ENCODE measurements around the gene FAM221B. TPM values are rescaled to one million over a fixed set of nuclear protein-coding genes. Genes with fewer than 3 reads are reported as not detected.

The FAM221B gene
- total RNA-seq, 4 donors from 2014 or later = not detected

GRCh38 chr9:35829764-35830096, 1.2 kb upstream of the FAM221B start:
- no peak for TF ChIP-seq POLR2A (IDR thresholded peaks at IDR 0.05; ENCODE audit: low read depth)
- Histone ChIP-seq H3K27me3 (no peaks in the 10 kb centered on the region), H3K9me3 (no peaks in the 10 kb centered on the region), H3K27ac (replicated peaks in 1 of 4) (peak overlapping the region; percentile 85 to 98 (median 96)), H3K4me1 (peaks cover 35 to 72% (median 56%) of the 10 kb centered on the region in 4 donors), H3K4me3 (peak overlapping the region; percentile 66 to 91 (median 80)), H3K36me3 (peaks cover 0 to 5% (median 0%) of the 10 kb centered on the region in 4 donors)
- 19% methylated on average over 2 of the region's 2 CpGs for WGBS
- DNase-seq (ENCODE audit: extremely low spot score) = no peak
- intact Hi-C loops (cut with DNase I) = no loop called here

- Histone ChIP-seq H3K36me3 (peaks cover 0 to under 1% (median 0%) of the 10 kb centered on the region in 4 donors), H3K27ac (replicated peaks in 1 of 4) (peak within 1 kb of the TSS; percentile 85 to 98 (median 96)), H3K27me3 (no peaks in the 10 kb centered on the region), H3K4me3 (peak within 1 kb of the TSS; percentile 66 to 91 (median 80)), H3K9me3 (no peaks in the 10 kb centered on the region), H3K4me1 (peaks cover 33 to 70% (median 54%) of the 10 kb centered on the region in 4 donors)
- 0% methylated on average over 8 of the region's 53 CpGs for WGBS
- TF ChIP-seq CTCF (IDR thresholded peaks at IDR 0.05) = no peak
- TF ChIP-seq POLR2A (IDR thresholded peaks at IDR 0.05; ENCODE audit: low read depth) = peak; percentile 26
- TF ChIP-seq POLR2AphosphoS5 (IDR thresholded peaks at IDR 0.05) = peak; percentile 60 to 79
- intact Hi-C loops (cut with DNase I) = no loop called here
- DNase-seq (ENCODE audit: extremely low spot score) = peak; percentile 99
These were observed 692 bp upstream of the FAM221B start, which contains the start of gene TMEM8B for GRCh38 chr9:35829084-35829763. Gene TMEM8B (plus strand): TSS chr9:35829228. CDS start chr9:35829448, 220 bp downstream.

- WGBS = 65% methylated on average over 3 of the region's 3 CpGs
- H3K4me3 ChIP-seq = no peak overlapping the region
- peak overlapping the region; percentile 35 to 85 (median 48) for H3K27ac ChIP-seq (replicated peaks in 1 of 4)
- intact Hi-C loops (cut with DNase I) = loop anchor here (2.0 kb wide), 2 partner anchors 37 to 55 kb away; partner anchors contain the start of gene NPR2
- H3K4me1 ChIP-seq = peaks cover 20 to 53% (median 42%) of the 10 kb centered on the region in 4 donors
- H3K9me3 ChIP-seq = no peaks in the 10 kb centered on the region
- no peak for DNase-seq (ENCODE audit: extremely low spot score)
- TF ChIP-seq EP300 (IDR thresholded peaks at IDR 0.05) (no peak), CTCF (IDR thresholded peaks at IDR 0.05) (no peak), POLR2AphosphoS5 (IDR thresholded peaks at IDR 0.05) (peak in 1 of 2 donors; percentile 46), POLR2A (IDR thresholded peaks at IDR 0.05; ENCODE audit: low read depth) (no peak)
- no peaks in the 10 kb centered on the region for H3K27me3 ChIP-seq
- H3K36me3 ChIP-seq = no peaks in the 10 kb centered on the region
These were observed 1.0 kb downstream of the FAM221B start for GRCh38 chr9:35827486-35827885.

- Histone ChIP-seq H3K4me1 (peaks cover 20 to 42% (median 32%) of the 10 kb centered on the region in 4 donors), H3K4me3 (no peak overlapping the region), H3K9me3 (no peaks in the 10 kb centered on the region), H3K27me3 (no peaks in the 10 kb centered on the region), H3K27ac (replicated peaks in 1 of 4) (no peak overlapping the region), H3K36me3 (no peaks in the 10 kb centered on the region)
- TF ChIP-seq CTCF (IDR thresholded peaks at IDR 0.05) = peak; percentile 77 to 86 (median 86)
- no peak for TF ChIP-seq POLR2A (IDR thresholded peaks at IDR 0.05; ENCODE audit: low read depth)
- no peak for TF ChIP-seq EP300 (IDR thresholded peaks at IDR 0.05)
- TF ChIP-seq POLR2AphosphoS5 (IDR thresholded peaks at IDR 0.05) = peak in 1 of 2 donors; percentile 22
- WGBS = 44% methylated on average over 4 of the region's 4 CpGs
- DNase-seq (ENCODE audit: extremely low spot score) = no peak
- intact Hi-C loops (cut with DNase I) = loop anchor here (2.0 kb wide), 2 partner anchors 35 to 57 kb away; partner anchors contain the start of gene NPR2
These were observed 2.3 kb downstream of the FAM221B start for GRCh38 chr9:35826071-35826701.

GRCh38 chr9:35822926-35823325, 5.6 kb downstream of the FAM221B start:
- no peaks in the 10 kb centered on the region for H3K27me3 ChIP-seq
- no peak overlapping the region for H3K27ac ChIP-seq (replicated peaks in 1 of 4)
- H3K9me3 ChIP-seq = no peaks in the 10 kb centered on the region
- peaks cover 0 to 14% (median 8%) of the 10 kb centered on the region in 4 donors for H3K4me1 ChIP-seq
- DNase-seq (ENCODE audit: extremely low spot score) = no peak
- intact Hi-C loops (cut with DNase I) = no loop called here
- H3K36me3 ChIP-seq = no peaks in the 10 kb centered on the region
- no peak overlapping the region for H3K4me3 ChIP-seq
- TF ChIP-seq POLR2AphosphoS5 (IDR thresholded peaks at IDR 0.05) (no peak), CTCF (IDR thresholded peaks at IDR 0.05) (no peak), POLR2A (IDR thresholded peaks at IDR 0.05; ENCODE audit: low read depth) (no peak), EP300 (IDR thresholded peaks at IDR 0.05) (no peak)
